Left forelimb (tissue), 1 donor: ENCODE data around the gene SCUBE2.
"Not testable (repeated sequence)": the region's sequence is repeated elsewhere in the genome, so short reads cannot be mapped to it uniquely, and the experiment has no call there.

Experiments used
- DNase-seq: peaks from one replicate; pipeline ENCODE4 v3.0.0-alpha.2; 2018; ENCODE audit warnings: low spot score

Gene SCUBE2

GRCh38 chr11:9008011-9008550 is 83.3 kb downstream of the SCUBE2 start:
- no peak for DNase-seq

GRCh38 chr11:9005087-9005486 is 86.3 kb downstream of the SCUBE2 start:
- no peak for DNase-seq

GRCh38 chr11:9004183-9004926 is 87.0 kb downstream of the SCUBE2 start:
- no peak for DNase-seq

- DNase-seq: peak; percentile 81
These were observed 87.7 kb downstream of the SCUBE2 start, which contains the start of gene NRIP3 for GRCh38 chr11:9003573-9004182. NRIP3 (minus strand) TSS chr11:9004001; CDS start chr11:9003935, 66 bp downstream.

- no peak for DNase-seq
These were observed 88.4 kb downstream of the SCUBE2 start for GRCh38 chr11:9002920-9003572.

- DNase-seq: no peak
These were observed 89.7 kb downstream of the SCUBE2 start for GRCh38 chr11:9001736-9002135.

GRCh38 chr11:8998017-8998416 is 93.4 kb downstream of the SCUBE2 start:
- no peak for DNase-seq

- DNase-seq: no peak
These were observed 93.9 kb downstream of the SCUBE2 start for GRCh38 chr11:8997451-8997850.

- no peak for DNase-seq
These were observed 101.9 kb downstream of the SCUBE2 start for GRCh38 chr11:8989453-8989852.

- DNase-seq: no peak
These were observed 102.8 kb downstream of the SCUBE2 start for GRCh38 chr11:8988329-8989234.

- no peak for DNase-seq
These were observed 104.0 kb downstream of the SCUBE2 start for GRCh38 chr11:8987446-8987845.

GRCh38 chr11:8986772-8987171 is 104.6 kb downstream of the SCUBE2 start:
- not testable (repeated sequence) for DNase-seq

GRCh38 chr11:8985462-8985861 is 105.9 kb downstream of the SCUBE2 start:
- no peak for DNase-seq

GRCh38 chr11:8983552-8983951 is 107.8 kb downstream of the SCUBE2 start:
- DNase-seq: no peak

- no peak for DNase-seq
These were observed 110.9 kb downstream of the SCUBE2 start for GRCh38 chr11:8980485-8980884.

GRCh38 chr11:8979365-8979764 is 112.0 kb downstream of the SCUBE2 start:
- DNase-seq: not testable (repeated sequence)

GRCh38 chr11:8973121-8973520 is 118.3 kb downstream of the SCUBE2 start:
- DNase-seq: no peak

GRCh38 chr11:8971924-8972316 is 119.5 kb downstream of the SCUBE2 start:
- DNase-seq: no peak

- no peak for DNase-seq
These were observed 120.0 kb downstream of the SCUBE2 start for GRCh38 chr11:8971196-8971923.
